Tongue (tissue), 3 donors: Measurements from ENCODE around the gene RNF113B. TPM values are rescaled to one million over a fixed set of nuclear protein-coding genes. Genes with fewer than 3 reads are reported as not detected.

Experiments
- DNase-seq: peaks from one replicate; pipeline ENCODE4 v3.0.0-alpha.2; 2015
- small RNA-seq: library from RNA; depleted of rRNA; stranded (forward); fragments of <200 nt; gene quantifications from one replicate; pipeline ENCODE3, GENCODE V24; 2014; ENCODE audit warnings: low replicate concordance
- total RNA-seq: library from RNA; depleted of rRNA; stranded (reverse); fragments of >200 nt; gene quantifications from one replicate; pipeline ENCODE4 v1.2.3, GENCODE V29; 2014

Gene RNF113B
- total RNA-seq, 1 donor from 2014 or later, result not detected

DNA sequence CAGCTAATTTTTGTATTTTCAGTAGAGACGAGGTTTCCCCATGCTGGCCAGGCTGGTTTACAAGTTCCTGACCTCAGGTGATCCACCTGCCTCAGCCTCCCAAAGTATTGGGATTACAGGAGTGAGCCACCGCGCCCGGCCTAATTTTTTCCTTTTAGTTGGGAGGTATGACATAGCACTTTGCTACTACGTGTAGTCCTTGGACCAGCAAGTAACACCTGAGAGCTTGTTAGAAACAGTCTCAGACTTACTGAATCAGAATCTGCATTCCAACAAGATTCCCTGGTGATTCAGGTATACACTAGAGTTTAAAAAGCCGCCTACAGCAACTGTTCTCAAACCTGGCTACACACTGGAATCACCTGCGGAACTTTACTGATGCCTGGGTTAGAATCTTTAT is 36.0 kb downstream of the RNF113B start:
- no peak for DNase-seq

DNA sequence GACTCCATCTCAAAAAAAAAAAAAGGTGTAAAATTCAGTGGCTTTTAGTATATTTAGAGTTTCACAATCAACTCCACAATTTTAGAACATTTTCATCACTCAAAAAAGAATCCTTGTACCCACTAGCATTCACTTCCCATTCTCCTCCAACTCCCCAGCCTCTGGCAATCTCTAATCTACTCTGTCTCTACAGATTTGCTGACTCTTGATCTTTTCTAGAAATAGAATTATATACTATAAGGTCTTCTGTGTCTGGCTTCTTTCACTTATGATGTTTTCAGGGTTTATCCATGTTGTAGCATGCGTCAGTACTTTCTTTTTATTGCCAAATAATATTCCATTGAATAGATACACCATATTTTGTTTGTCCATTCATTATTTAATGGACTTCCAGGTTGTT is 42.2 kb downstream of the RNF113B start:
- DNase-seq, result no peak

DNA sequence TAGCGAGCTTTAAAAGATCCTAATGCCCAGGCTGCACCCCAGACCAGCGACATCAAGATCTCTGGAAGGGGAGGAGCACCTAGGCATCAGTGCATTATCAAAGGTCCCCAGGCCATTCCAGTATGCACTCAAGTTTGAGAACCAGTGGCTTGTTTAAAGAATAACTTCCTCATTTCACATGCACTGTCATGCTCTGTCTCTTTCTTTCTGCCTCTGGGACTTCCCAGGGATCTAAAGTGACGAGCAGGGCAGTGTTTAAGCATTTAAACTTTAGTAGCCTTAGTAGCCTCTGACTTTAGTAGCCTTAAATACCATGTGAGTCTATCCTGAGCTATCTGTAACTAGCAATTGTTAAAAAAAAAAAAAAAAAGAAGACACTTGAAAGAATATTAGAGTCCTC is 43.1 kb downstream of the RNF113B start:
- DNase-seq, result no peak

DNA sequence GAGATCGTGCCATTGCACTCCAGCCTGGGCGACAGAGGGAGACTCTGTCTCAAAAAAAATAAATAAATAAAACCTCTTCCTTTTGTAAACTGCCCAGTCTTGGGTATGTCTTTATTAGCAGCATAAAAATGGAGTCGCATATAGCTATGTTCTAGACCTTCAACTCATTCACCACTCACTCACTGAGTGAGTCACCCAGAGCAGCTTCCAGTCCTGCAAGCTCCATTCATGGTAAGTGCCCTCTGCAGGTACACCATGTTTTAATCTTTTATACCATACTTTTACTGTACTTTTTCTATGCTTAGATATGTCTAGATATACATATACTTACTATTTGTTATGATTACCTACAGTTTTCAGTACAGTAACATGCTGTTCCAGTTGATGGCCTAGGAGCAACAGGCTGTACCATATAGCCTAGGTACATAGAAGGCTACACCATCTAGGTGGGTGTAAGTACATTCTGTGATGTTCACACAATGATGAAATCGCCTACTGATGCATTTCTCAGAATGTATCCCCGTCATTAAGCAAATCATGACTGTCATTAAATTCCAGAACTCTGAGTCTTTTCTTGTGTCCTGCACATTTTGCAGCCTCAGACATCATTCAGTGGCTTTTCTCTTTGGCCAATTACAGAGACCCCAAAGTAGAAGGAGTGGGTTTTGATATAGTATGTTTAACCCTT is 47.9 kb downstream of the RNF113B start:
- no peak for DNase-seq

Small RNA genes lying within 50 kb of the gene (small RNA-seq; reads per million reads assigned to genes)
- 0.08 reads per million for gene MIR3170

Other genes with a start within 250 kb of the RNF113B start
- gene IPO5, start 223.6 kb downstream of the RNF113B start, total RNA-seq, result 222 TPM
- gene FARP1, start 34.2 kb downstream of the RNF113B start, total RNA-seq, result 42.4 TPM